NCI-H82 treated with DMSO at 0.1 percent for 48 hours (cell line): ENCODE measurements around the gene SEPTIN8.
"Not testable (repeated sequence)": the region's sequence is repeated elsewhere in the genome, so short reads cannot be mapped to it uniquely, and the experiment has no call there.

Experiments
- DNase-seq: peaks from one replicate; lab custom pipeline; 2025; ENCODE audit not compliant: unreplicated experiment; lab: John Stamatoyannopoulos, UW

Gene SEPTIN8

DNA sequence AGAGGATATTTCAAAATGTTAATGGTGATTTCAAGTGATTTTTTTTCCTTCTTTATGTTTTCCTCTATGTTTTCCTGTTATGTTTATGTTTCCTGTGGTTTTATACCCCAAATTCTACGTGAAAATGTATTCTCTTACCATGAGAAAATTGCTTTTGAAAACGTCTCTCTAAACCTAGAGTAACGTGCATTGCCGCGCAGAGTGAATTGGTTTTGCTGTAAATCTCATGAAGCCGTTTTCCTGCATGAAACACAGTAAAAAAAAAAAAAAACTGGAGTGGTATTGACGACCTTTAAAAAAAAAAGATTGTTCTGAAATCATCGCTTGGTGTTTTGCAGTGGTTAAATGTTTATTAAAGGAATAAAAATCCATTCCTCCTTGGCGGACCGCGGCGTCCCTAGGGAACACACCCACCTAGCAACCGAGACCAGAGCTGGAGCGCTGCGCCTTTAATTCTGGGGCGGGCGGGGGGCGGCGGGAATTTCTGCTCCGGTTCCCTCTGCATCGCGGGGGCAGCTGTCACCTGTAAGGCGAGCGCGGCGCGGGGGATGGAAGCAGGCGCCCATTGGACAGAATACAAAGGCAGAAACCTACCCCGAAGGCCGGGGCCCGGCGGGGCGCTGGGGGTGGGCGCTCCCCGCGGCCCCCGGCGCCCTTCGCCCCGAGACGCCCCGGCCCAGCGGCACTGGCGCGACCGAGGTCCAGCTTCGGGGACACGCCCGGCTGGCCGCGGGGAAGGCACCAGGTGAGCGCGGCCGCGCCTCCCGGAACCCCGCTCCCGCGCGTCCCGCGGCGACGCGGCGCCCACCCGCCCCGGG is 36.0 kb upstream of the SEPTIN8 start, which contains the start of gene SOWAHA:
Gene SOWAHA, plus strand, starts transcription at position 522 of the 818 bp plus-strand sequence. CDS start 320 bp downstream, outside the sequence.
- no peak for DNase-seq

DNA sequence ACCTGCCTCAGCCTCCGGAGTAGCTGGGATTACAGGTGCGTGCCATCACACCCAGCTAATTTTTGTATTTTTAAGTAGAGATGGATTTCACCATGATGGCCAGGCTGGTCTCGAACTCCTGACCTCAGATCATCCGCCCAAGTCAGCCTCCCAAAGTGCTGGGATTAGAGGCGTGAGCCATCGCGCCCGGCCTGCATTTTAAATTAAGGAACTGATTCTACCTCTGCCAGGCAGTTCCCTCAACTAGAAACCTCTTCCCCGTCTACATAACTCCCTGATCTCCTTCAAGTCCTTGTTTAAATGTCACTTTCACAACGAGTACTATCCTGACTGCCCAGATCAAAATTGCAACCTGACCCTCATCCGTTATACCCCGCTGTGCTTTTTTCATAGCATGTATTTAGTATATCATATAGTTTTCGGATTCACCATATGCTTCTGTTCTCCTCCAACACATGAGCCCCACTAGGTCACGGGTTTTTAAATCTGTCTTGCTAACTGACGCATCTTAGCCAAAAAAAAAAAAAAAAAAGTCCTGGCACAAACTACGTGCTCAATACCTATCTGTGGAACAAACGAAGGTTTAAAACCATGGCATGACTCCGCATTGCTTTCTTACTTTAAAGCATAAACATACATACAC is 35.2 kb upstream of the SEPTIN8 start:
- no peak for DNase-seq

DNA sequence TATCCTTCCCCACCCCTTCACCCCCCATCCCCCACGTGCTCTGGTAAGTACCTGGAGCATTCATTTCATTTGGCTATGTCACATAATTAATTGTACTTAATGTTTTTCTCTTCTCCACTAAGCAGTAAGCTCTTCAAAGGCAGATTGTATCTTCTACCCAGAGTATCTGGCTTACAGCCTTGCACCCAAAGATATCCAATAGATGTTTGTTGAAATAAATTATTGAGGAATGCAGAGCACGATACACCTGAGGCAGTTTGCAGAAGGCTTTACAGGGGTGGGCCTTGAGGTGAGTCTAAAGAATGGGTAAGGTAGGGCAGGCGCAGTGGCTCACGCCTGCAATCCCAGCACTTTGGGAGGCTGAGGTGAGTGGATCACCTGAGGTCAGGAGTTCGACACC is 33.6 kb upstream of the SEPTIN8 start:
- DNase-seq = no peak

DNA sequence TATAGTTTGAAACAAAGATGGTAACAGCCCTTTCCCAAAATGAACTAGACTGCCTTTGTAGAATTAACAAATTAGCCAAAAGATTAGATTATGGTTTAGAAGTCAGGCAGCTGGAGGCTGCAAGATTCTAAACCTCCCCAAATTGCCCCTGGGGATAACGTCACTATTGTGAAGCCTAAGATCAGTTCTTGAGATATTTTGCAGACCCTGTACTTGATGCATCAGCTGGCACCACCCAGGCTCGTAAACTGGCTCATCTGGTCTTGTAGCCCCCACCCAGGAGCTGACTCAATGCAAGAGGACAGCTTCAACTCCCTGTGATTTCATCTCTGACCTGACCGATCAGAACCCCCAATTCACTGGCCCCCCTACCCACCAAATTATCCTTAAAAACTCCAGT is 31.8 kb upstream of the SEPTIN8 start:
- no peak for DNase-seq

DNA sequence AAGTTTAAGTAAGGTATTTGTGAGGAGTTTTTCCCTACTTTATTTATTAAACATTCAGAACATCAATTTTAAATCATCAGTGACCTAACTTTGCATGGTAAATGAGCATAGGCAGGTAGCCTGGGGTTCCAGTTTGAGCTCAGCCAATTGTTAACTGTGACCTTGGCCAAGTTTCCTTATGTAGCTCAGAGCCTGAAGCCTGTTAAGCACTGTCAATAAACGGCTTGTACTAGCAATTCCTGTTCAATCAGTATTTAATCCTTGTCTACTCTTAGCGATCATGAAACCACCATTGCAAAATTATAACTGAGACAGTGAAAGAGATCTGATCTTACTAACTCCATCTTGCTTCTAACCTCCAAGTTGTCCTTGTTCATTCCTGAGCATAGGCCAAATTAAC is 31.4 kb upstream of the SEPTIN8 start:
- no peak for DNase-seq

DNA sequence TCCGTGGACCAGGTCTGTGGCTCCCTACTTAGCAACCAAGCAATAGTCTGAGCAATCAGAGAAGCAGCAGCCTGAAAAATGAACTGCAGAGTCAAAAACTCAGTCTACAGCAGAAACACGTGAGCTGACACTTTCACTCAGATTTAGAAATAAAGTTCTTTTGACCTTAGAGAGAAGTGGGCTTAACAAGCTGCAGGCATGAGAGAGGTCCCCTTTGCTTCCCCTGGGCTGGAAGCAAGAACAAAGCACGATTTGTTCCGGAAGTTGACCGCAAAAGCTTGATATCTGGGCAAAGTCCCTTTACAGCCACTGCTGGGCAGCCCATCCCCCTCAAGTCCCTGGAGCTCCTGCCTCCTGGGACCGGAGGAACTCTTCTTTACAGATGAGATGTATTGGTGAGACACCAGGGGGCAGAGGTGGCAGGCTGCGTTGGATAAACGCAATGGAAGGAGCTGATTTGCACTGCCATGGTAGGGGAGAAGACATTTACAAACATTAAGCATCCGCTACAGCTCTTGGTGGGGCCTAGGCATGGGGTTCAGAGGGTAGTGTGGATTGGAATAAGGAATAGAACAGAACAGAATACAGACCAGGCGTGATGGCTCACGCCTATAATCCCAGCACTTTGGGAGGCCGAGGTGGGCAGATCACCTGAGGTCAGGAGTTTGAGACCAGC is 30.3 kb upstream of the SEPTIN8 start:
- DNase-seq = no peak

DNA sequence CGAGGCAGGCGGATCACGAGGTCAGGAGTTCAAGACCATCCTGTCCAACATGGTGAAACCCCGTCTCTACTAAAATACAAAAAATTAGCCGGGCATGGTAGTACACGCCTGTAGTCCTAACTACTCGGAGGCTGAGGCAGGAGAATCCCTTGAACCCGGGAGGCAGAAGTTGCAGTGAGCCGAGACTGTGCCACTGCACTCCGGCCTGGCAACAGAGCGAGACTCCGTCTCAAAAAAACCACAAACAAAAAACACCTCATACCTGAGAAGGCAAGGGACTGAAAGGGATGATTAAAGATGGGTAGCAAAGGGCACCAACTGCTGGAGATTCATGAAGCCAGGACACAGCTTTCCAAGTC is 29.7 kb upstream of the SEPTIN8 start:
- DNase-seq = not testable (repeated sequence)

DNA sequence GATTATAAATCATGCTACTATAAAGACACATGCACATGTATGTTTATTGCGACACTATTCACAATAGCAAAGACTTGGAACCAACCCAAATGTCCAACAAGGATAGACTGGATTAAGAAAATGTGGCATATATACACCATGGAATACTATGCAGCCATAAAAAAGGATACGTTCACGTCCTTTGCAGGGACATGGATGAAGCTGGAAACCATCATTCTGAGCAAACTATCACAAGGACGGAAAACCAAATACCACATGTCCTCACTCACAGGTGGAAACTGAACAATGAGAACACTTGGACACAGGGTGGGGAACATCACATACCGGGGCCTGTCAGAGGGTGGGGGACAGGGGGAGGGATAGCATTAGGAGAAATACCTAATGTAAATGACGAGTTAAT is 28.8 kb upstream of the SEPTIN8 start:
- DNase-seq = not testable (repeated sequence)

DNA sequence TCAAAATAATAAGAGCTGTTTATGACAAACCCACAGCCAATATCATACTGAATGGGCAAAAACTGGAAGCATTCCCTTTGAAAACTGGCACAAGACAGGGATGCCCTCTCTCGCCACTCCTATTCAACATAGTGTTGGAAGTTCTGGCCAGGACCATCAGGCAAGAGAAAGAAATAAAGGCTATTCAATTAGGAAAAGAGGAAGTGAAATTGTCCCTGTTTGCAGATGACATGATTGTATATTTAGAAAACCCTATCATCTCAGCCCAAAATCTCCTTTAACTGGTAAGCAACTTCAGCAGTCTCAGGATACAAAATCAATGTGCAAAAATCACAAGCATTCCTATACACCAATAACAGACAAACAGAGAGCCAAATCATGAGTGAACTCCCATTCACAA is 27.2 kb upstream of the SEPTIN8 start:
- not testable (repeated sequence) for DNase-seq

DNA sequence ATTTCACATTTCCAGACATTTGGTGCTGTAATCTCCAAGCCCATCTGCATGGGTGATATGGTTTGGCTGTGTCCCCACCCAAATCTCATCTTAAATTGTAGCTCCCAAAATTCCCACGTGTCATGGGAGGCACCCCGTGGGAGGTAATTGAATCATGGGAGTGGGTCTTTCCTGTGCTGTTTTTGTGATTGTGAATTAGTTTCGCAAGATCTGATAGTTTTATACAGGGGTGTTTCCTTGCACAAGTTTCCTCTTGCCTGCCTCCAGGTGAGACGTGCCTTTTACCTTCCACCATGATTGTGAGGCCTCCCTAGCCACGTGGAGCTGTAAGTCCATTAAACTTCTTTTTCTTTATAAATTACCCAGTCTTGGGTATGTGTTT is 25.6 kb upstream of the SEPTIN8 start:
- DNase-seq = not testable (repeated sequence)

DNA sequence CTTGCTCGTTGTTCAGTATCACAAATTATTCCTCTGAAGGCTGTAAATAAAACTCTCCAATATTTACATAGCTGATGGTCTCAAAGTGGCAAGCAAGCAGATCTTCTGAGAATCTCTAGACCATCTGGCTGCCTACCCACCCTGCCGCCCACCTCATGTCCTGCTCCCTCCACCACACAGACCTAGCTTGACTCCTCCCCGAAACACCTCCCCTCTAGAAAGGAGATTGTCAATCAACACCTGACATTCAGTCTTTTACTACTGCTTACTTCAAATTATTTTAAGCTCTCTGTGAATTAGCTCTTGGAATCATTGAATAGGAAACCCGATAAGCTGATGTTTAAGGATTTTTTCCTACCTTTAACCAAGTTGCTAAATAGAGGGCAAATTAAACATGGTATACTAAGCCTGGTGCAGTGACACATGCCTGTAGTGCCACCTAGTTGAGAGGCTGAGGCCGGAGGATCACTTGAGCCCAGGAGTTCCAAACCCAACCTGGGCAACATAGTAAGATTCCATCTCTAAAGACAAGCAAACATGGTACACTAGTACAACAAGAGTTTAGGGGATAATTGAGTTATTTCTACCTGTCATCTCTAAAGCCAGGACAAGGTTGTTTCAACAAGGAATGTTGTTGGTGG is 25.1 kb upstream of the SEPTIN8 start:
- no peak for DNase-seq

DNA sequence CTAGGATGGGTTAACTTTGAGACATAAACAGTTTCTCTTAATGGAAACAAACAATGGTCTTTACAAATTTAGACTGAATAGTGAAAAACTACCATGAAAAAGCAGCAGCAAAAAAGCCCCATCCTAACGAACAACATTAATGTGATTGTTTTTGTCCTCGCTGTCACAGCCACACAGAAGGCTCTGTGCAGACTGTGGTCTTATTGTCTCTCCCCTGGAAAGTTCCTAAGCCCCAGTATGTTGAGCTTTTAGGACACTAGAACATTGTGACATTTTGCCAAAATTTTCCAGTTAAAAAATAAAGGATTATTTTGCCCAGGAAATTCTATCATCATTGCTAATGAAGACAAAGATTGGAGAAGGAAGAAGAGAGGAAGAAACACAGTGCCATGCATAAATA is 23.5 kb upstream of the SEPTIN8 start:
- no peak for DNase-seq

DNA sequence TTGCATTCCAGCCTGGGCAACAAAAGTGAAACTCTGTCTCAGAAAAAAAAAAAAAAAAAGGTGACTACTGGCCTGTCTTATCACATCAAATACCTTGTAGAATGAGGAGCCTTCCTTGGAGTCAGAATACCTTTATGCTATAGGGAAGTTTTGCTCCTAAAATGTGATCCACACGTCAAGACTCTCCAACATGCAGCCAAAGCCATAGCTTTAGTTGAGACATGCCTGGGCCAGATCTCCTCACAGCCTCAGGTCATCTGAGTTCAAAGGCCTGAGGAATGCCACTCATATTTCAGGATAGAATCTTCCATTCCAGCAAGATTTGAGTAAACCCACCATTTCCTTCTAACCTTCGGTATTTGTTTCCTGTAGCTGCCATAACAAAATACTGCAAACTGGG is 22.4 kb upstream of the SEPTIN8 start:
- no peak for DNase-seq

DNA sequence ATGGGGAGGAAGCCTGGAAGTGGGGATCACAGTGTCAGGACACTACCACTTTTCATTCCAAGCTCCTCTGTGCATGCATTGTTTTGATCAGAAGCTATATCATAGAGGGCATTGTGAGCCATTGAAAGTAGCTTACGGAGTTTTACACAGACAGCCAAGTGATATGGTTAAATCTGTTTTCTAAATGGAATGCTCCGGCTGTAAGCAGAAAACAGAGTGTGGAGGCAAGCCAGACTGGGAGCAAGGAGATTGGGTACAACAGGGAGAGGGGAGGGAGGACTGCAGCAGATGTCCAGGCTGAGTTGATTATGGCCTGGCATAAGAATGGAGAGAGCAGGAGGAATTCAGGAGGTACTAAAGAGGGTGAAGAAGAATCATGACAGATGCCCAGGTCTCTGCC is 20.6 kb upstream of the SEPTIN8 start:
- DNase-seq = no peak

DNA sequence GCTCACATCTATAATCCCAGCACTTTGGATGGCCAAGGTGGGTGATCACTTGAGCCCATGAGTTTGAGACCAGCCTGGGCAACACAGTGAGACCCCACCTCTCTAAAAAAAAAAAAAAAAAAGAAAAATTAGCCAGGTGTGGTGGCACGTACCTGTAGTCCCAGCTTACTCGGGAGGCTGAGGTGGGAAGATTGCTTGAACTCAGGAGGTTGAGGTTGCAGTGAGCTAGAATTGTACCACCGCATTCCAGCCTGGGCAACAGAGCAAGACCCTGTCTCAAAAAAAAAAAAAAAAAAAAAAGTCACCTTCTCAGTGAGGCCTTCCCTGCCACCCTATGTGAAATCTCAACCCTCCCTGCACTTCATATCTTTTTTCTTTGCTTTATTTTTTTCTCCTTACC is 14.0 kb upstream of the SEPTIN8 start:
- DNase-seq = no peak

DNA sequence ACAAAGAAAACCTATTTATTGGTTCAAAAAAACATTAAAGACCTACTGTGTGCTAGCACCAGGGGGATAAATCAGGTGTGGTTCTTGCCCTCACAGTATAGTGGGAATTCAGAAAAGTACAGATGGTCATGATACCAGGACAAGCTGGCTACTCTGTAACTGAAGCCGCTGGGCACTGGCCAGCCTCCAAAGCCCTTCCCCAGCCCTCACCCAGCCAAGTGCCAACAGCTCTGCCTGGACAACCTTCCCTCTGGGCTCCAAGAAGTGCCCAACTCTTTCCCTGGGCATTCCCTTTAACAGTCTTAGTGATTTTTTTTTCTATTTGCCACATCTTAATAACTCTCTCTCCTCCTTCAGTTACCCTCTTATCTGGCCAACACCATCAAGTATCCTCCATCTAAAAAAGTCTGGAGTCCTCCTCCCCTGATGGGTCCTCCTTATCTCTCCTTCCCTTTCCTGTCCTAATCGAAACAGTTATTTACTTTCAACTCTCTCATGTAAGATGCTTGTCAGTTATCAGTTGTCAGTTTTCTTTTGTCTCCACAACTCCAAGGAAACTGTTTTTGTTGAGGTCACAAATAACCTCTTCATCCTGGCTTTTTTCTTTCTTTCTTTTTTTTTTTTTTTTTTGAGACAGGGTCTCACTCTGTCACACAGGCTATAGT is 13.3 kb upstream of the SEPTIN8 start:
- DNase-seq = no peak

DNA sequence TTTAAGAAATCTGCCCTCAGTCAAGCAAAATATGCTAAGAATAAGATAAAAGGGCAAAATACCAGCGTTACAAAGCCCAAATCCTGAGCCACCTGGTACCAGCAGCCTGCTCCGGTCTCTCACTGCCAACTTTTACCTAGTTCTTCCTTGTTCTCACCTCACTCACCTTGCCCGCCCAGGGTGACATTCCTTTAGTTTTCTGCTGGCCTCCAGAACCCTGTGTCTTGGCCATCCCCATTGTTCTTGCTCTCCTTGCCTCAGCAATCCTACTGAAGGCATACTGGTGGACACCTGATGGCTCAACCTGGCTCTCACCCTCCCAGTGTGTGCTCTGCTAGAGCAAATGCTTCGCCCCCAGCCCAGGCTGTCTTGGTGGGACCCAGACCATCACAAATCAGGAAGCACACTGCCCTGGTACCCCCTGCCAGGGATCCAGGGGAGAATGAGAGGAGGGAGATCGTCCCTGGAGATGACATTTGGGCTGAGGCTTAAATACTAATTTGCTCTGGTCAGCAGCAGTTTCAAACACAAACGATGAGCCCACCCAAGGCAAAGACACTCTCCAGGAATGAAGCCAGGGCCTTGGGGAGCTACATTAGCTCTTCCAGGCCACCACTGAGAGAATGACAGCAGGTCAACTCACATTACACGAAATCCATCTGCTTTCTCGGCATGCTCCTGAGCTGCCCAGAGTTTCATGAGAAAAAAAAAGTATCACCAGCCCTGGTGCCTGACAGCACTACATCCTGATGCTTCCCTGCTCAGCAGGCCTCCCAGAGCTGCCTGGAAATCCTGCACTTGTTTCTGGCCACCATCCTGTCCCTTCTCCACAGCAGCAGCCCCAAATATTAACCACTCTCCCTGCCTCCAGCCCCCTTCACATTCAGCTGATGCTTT is 12.2 kb upstream of the SEPTIN8 start:
- no peak for DNase-seq

DNA sequence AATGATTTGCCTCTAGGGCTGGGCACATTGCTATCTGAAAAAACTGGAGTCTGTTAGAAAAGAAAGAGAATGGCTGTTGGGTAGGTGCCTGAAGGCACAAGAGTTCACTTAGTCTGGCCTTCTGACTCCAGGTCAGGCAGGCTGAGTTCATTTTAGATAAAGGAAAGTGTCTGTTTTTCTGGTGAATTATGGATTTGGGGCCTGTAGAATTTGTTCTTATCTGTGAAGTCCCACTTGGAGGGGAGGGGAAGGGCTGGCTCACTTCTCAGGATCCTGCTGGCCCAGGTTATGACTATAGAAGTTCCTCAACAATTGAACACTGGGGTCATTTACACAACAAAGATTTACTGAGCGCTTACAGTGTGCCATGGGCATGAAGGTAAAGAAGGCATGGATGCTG is 11.5 kb upstream of the SEPTIN8 start:
- no peak for DNase-seq

DNA sequence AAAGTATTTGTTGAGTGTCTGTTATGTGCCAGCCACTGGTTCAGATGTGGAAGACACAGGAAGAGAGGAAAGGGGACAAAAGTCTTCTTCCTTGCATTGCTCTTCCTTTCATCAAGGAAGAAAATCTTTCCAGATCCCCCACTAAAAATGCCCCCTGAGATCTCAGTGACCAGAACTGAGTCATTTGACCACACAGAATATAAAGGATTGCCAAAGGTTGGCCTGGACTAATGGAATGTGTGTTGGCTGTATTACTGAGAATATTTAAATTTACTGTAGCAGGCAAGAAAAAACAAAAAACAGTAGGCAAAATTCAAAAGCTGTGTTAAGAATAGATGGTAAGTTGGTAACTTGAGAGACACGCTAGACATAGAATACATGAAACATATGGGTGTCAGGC is 10.0 kb upstream of the SEPTIN8 start:
- no peak for DNase-seq

DNA sequence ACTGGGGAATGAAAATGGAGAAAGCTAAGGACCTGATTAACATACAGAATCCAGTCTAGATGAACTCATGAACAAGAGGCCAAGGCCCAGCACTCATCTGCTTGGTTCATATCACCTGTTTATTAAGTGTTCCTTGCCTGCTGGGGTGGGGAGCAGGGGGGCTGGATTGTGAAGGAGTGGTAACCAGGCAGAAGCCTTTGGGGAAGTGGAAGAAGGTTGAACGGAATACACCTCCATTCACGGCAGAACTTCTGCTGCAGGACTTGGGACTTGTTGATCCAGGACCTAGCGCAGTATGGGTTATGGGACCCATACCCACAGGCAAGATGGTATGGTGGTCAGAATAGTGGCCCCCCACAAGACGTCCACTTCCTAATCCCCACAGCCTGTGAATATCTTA is 8.8 kb upstream of the SEPTIN8 start:
- DNase-seq = no peak
